Subcutaneous abdominal adipose tissue (tissue), 5 donors: ENCODE data around the gene SLC9A1.

ENCODE experiments used
- H3K27ac ChIP-seq: one replicate; pipeline ENCODE4 v1.7.0; 2013; ENCODE audit warnings: low read depth, mild to moderate bottlenecking, inconsistent platforms, low read length, moderate library complexity
- H3K27me3 ChIP-seq, 5 donors: one replicate each; pipeline ENCODE4 v1.7.0; 2013; ENCODE audit warnings: low read length in 5 of 5, inconsistent platforms in 1 of 5; ENCODE audit not compliant: control insufficient read depth in 5 of 5, insufficient read depth in 4 of 5
- H3K36me3 ChIP-seq, 5 donors: one replicate each; pipeline ENCODE4 v1.7.0; 2013; ENCODE audit warnings: low read length in 5 of 5; ENCODE audit not compliant: control insufficient read depth in 5 of 5, insufficient read depth in 5 of 5
- H3K4me1 ChIP-seq, 5 donors: one replicate each; pipeline ENCODE4 v1.7.0; 2013; ENCODE audit warnings: low read length in 5 of 5, mild to moderate bottlenecking in 3 of 5, moderate library complexity in 1 of 5; ENCODE audit not compliant: control insufficient read depth in 5 of 5, insufficient read depth in 5 of 5
- H3K4me3 ChIP-seq, 5 donors: one replicate each; pipeline ENCODE4 v1.7.0; 2013; ENCODE audit warnings: low read length in 5 of 5, low read depth in 1 of 5
- H3K9ac ChIP-seq, 5 donors: one replicate each; pipeline ENCODE4 v1.7.0; 2013; ENCODE audit warnings: low read length in 5 of 5, mild to moderate bottlenecking in 4 of 5, moderate library complexity in 3 of 5
- H3K9me3 ChIP-seq, 5 donors: one replicate each; pipeline ENCODE4 v1.7.0; 2013; ENCODE audit warnings: low read length in 5 of 5; ENCODE audit not compliant: control insufficient read depth in 5 of 5
- donor health status: healthy.
- donor health status: healthy.
- donor health status: healthy.
- donor health status: healthy.
- donor health status: healthy.

SLC9A1 gene

GRCh38 chr1:27144920-27145661 lies 9.8 kb downstream of the SLC9A1 start:
- H3K36me3 ChIP-seq, result no peaks in the 10 kb centered on the region
- no peaks in the 10 kb centered on the region for H3K9me3 ChIP-seq
- peak overlapping the region; percentile 60 for H3K27ac ChIP-seq
- H3K9ac ChIP-seq, result peak overlapping the region in 2 of 5 donors; percentile 10 to 44
- H3K4me1 ChIP-seq, result peaks cover 13 to 70% (median 54%) of the 10 kb centered on the region in 5 donors
- H3K27me3 ChIP-seq, result no peaks in the 10 kb centered on the region
- H3K4me3 ChIP-seq, result no peak overlapping the region

DNA sequence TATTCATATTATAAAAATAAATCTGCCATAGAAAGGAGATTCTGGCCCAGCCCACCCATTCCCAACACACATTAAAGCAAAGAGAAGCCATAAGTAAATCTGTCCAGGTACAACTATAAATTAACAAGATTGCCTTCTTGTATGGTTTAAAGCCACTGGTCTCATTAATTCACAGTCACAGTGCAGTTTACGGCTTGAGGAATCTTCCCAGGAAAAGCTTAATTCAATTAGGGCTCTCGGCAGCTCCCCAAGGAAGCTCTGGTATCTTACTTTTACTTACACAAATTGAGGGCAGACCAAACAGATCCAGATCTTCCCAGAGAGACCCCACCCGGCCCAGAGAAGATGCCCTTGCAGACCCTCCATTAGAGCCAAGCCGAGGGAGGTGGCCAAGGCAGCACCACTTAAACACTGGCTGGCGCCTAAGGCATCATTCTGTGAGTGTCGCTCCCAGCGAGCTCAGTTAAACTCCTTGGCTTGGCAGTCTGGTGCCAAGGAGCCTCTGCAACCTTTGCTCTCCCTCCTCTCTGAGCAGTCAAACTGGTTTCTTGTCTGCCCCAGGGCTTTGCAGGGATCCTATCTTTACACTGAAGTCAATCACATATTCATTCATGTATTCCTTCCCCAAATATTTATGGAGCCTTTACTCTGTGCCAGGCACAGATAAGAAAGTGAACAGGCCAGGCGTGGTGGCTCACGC lies 10.7 kb downstream of the SLC9A1 start:
- Histone ChIP-seq H3K4me1 (peaks cover 13 to 63% (median 54%) of the 10 kb centered on the region in 5 donors), H3K9ac (no peak overlapping the region), H3K27me3 (no peaks in the 10 kb centered on the region), H3K9me3 (no peaks in the 10 kb centered on the region), H3K4me3 (no peak overlapping the region), H3K36me3 (no peaks in the 10 kb centered on the region), H3K27ac (no peak overlapping the region)

GRCh38 chr1:27143401-27143800 lies 11.5 kb downstream of the SLC9A1 start:
- Histone ChIP-seq H3K36me3 (no peaks in the 10 kb centered on the region), H3K27me3 (no peaks in the 10 kb centered on the region), H3K27ac (no peak overlapping the region), H3K9ac (peak overlapping the region in 1 of 5 donors; percentile 5), H3K4me1 (peaks cover 13 to 59% (median 50%) of the 10 kb centered on the region in 5 donors), H3K4me3 (no peak overlapping the region), H3K9me3 (no peaks in the 10 kb centered on the region)

GRCh38 chr1:27142464-27142863 lies 12.5 kb downstream of the SLC9A1 start:
- Histone ChIP-seq H3K4me3 (no peak overlapping the region), H3K27ac (no peak overlapping the region), H3K9me3 (no peaks in the 10 kb centered on the region), H3K9ac (no peak overlapping the region), H3K36me3 (no peaks in the 10 kb centered on the region), H3K4me1 (peaks cover 11 to 60% (median 46%) of the 10 kb centered on the region in 5 donors), H3K27me3 (no peaks in the 10 kb centered on the region)

GRCh38 chr1:27141266-27142003 lies 13.5 kb downstream of the SLC9A1 start:
- H3K36me3 ChIP-seq, result no peaks in the 10 kb centered on the region
- no peaks in the 10 kb centered on the region for H3K27me3 ChIP-seq
- peaks cover 17 to 70% (median 53%) of the 10 kb centered on the region in 5 donors for H3K4me1 ChIP-seq
- no peak overlapping the region for H3K4me3 ChIP-seq
- H3K9me3 ChIP-seq, result no peaks in the 10 kb centered on the region
- H3K27ac ChIP-seq, result no peak overlapping the region
- no peak overlapping the region for H3K9ac ChIP-seq

GRCh38 chr1:27139980-27140379 lies 14.9 kb downstream of the SLC9A1 start:
- H3K4me1 ChIP-seq, result peaks cover 12 to 68% (median 48%) of the 10 kb centered on the region in 5 donors
- H3K36me3 ChIP-seq, result no peaks in the 10 kb centered on the region
- no peak overlapping the region for H3K4me3 ChIP-seq
- H3K27ac ChIP-seq, result no peak overlapping the region
- no peak overlapping the region for H3K9ac ChIP-seq
- no peaks in the 10 kb centered on the region for H3K27me3 ChIP-seq
- H3K9me3 ChIP-seq, result no peaks in the 10 kb centered on the region

DNA sequence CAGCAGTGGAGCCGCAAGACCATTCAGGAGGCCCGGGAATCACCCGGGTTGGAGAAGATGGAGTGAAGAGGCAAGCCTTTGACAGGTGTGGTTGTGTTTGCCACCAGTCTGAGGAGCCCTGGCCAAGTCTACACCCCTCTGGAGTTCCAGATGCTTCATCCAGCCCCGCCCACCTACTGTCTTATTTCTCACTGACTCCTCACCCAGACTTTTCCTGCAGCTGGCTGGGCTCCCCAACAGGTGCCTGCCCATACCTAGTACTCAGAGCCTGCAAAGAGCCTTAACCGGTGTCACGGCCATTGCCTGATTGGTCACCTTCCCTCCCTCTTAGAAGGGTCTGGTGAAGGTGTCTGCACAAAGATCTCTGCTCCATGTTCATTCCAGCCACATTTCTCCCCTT lies 16.0 kb downstream of the SLC9A1 start:
- no peaks in the 10 kb centered on the region for H3K36me3 ChIP-seq
- H3K4me3 ChIP-seq, result no peak overlapping the region
- H3K4me1 ChIP-seq, result peaks cover 11 to 62% (median 38%) of the 10 kb centered on the region in 5 donors
- no peak overlapping the region for H3K27ac ChIP-seq
- no peaks in the 10 kb centered on the region for H3K9me3 ChIP-seq
- no peaks in the 10 kb centered on the region for H3K27me3 ChIP-seq
- no peak overlapping the region for H3K9ac ChIP-seq

- H3K4me1 ChIP-seq, result peaks cover 7 to 56% (median 32%) of the 10 kb centered on the region in 5 donors
- no peaks in the 10 kb centered on the region for H3K36me3 ChIP-seq
- H3K9me3 ChIP-seq, result no peaks in the 10 kb centered on the region
- no peak overlapping the region for H3K4me3 ChIP-seq
- no peak overlapping the region for H3K9ac ChIP-seq
- H3K27me3 ChIP-seq, result no peaks in the 10 kb centered on the region
- no peak overlapping the region for H3K27ac ChIP-seq
Measured at GRCh38 chr1:27138368-27138767, 16.6 kb downstream of the SLC9A1 start.

DNA sequence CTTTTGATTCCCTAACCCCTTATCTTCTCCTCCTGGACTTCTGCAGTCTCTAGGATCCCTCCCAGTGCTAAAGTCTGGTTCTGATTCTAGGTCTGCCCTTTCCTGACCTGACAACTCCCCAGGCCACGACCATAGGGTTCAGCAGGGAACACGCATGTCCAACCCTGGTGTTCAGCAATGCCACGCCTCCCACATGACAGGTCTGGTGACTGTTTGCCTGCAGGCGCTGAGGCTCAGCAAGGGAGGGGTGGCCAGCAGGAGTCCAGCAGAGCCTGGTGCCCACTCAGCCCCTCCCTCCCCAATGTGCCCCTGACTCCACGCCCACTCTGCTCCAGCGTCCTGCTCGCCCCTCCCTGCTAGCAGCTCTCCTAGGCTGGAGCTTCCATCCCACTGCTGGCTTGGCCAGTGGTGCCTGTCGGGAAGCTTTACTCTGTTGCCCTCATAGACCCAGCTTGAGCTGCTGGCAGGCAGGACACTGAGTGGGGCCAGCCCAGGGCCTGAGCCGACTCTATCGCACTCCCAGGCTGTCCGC lies 17.3 kb downstream of the SLC9A1 start:
- H3K36me3 ChIP-seq, result no peaks in the 10 kb centered on the region
- H3K27me3 ChIP-seq, result no peaks in the 10 kb centered on the region
- no peaks in the 10 kb centered on the region for H3K9me3 ChIP-seq
- H3K27ac ChIP-seq, result no peak overlapping the region
- H3K4me1 ChIP-seq, result peaks cover 6 to 51% (median 28%) of the 10 kb centered on the region in 5 donors
- H3K9ac ChIP-seq, result peak overlapping the region in 1 of 5 donors; percentile 19
- no peak overlapping the region for H3K4me3 ChIP-seq
